Measurements from ENCODE around the gene ACVR2B. TPM values are rescaled to one million over a fixed set of nuclear protein-coding genes. Genes with fewer than 3 reads are reported as not detected.

The ACVR2B gene
- total RNA-seq, 4 donors from 2014 or later = 3.1 to 13.8 (median 9.4) TPM

- Histone ChIP-seq H3K27ac (peak overlapping the region; percentile 87 to 94), H3K36me3 (no peaks in the 10 kb centered on the region), H3K4me3 (peak overlapping the region; percentile 54 to 98), H3K27me3 (no peaks in the 10 kb centered on the region), H3K4me1 (peaks cover 0 to 19% of the 10 kb centered on the region in 2 donors), H3K9me3 (no peaks in the 10 kb centered on the region)
- DNase-seq = peak; percentile 38 to 39
- TF ChIP-seq POLR2A (IDR thresholded peaks at IDR 0.05) (peak in 1 of 2 donors; percentile 33), CTCF (IDR thresholded peaks at IDR 0.05) (no peak)
- intact Hi-C loops (cut with DNase I; ENCODE audit: low total_unique reads) = no loop called here
Measured at GRCh38 chr3:38454178-38454883, 641 bp downstream of the ACVR2B start.

- Histone ChIP-seq H3K4me3 (peak overlapping the region; percentile 54 to 98), H3K36me3 (no peaks in the 10 kb centered on the region), H3K9me3 (no peaks in the 10 kb centered on the region), H3K27me3 (no peaks in the 10 kb centered on the region), H3K27ac (peak overlapping the region; percentile 87 to 94), H3K4me1 (peaks cover 0 to 22% of the 10 kb centered on the region in 2 donors)
- DNase-seq = peak; percentile 79
- intact Hi-C loops (cut with DNase I; ENCODE audit: low total_unique reads) = no loop called here
- TF ChIP-seq POLR2A (IDR thresholded peaks at IDR 0.05) = peak; percentile 14 to 31
- no peak for TF ChIP-seq CTCF (IDR thresholded peaks at IDR 0.05)
Measured at GRCh38 chr3:38454884-38455638, 1.4 kb downstream of the ACVR2B start.

- H3K9me3 ChIP-seq = no peaks in the 10 kb centered on the region
- H3K36me3 ChIP-seq = no peaks in the 10 kb centered on the region
- H3K4me1 ChIP-seq = peaks cover 0 to 22% of the 10 kb centered on the region in 2 donors
- no peaks in the 10 kb centered on the region for H3K27me3 ChIP-seq
- no peak for TF ChIP-seq CTCF (IDR thresholded peaks at IDR 0.05)
- peak in 1 of 2 donors; percentile 6 for TF ChIP-seq POLR2A (IDR thresholded peaks at IDR 0.05)
- peak overlapping the region; percentile 54 to 98 for H3K4me3 ChIP-seq
- peak overlapping the region; percentile 87 to 94 for H3K27ac ChIP-seq
- DNase-seq = peak; percentile 50 to 59
- intact Hi-C loops (cut with DNase I; ENCODE audit: low total_unique reads) = no loop called here
Measured at GRCh38 chr3:38455639-38456430, 2.1 kb downstream of the ACVR2B start.

- H3K36me3 ChIP-seq = no peaks in the 10 kb centered on the region
- no peaks in the 10 kb centered on the region for H3K9me3 ChIP-seq
- H3K27me3 ChIP-seq = no peaks in the 10 kb centered on the region
- intact Hi-C loops (cut with DNase I; ENCODE audit: low total_unique reads) = no loop called here
- no peak for TF ChIP-seq POLR2A (IDR thresholded peaks at IDR 0.05)
- no peak for TF ChIP-seq CTCF (IDR thresholded peaks at IDR 0.05)
- H3K4me3 ChIP-seq = no peak overlapping the region
- peaks cover 0 to 22% of the 10 kb centered on the region in 2 donors for H3K4me1 ChIP-seq
- DNase-seq = no peak
- H3K27ac ChIP-seq = no peak overlapping the region
Measured at GRCh38 chr3:38457111-38458003, 3.7 kb downstream of the ACVR2B start.
